Activated naive CD4-positive, alpha-beta T cell treated with anti-CD3 and anti-CD28 coated beads, Interleukin-2, amount 10 ng/mL, durations not matched to agents 7 days and 5 days (primary cell): ENCODE measurements around the gene TBX1.
"Not testable (repeated sequence)": the region's sequence is repeated elsewhere in the genome, so short reads cannot be mapped to it uniquely, and the experiment has no call there.

ENCODE experiments used
- CTCF ChIA-PET: fragments of 350-600 bp; sonication (Branson Sonifier 250); formaldehyde crosslinking; loops from one replicate; lab custom pipeline; 2021; ENCODE audit warnings: antibody characterized with exemption; lab: Charles Lee
- DNase-seq: peaks from one replicate; pipeline ENCODE4 v3.0.0-alpha.2; 2020
- H3K27ac Mint-ChIP-seq: one replicate; pipeline ENCODE4 v1.8.0; 2021; ENCODE audit warnings: mild to moderate bottlenecking, moderate library complexity, mixed read lengths
- H3K27me3 Mint-ChIP-seq: one replicate; pipeline ENCODE4 v1.8.0; 2021; ENCODE audit warnings: mild to moderate bottlenecking, mixed read lengths
- H3K36me3 Mint-ChIP-seq: one replicate; pipeline ENCODE4 v1.8.0; 2021; ENCODE audit warnings: mixed read lengths
- H3K4me1 Mint-ChIP-seq: one replicate; pipeline ENCODE4 v1.8.0; 2021; ENCODE audit warnings: mixed read lengths
- H3K4me3 Mint-ChIP-seq: one replicate; pipeline ENCODE4 v1.8.0; 2021; ENCODE audit warnings: mild to moderate bottlenecking, moderate library complexity, mixed read lengths
- H3K9me3 Mint-ChIP-seq: one replicate; pipeline ENCODE4 v1.8.0; 2021; ENCODE audit warnings: mixed read lengths

TBX1 gene

DNA sequence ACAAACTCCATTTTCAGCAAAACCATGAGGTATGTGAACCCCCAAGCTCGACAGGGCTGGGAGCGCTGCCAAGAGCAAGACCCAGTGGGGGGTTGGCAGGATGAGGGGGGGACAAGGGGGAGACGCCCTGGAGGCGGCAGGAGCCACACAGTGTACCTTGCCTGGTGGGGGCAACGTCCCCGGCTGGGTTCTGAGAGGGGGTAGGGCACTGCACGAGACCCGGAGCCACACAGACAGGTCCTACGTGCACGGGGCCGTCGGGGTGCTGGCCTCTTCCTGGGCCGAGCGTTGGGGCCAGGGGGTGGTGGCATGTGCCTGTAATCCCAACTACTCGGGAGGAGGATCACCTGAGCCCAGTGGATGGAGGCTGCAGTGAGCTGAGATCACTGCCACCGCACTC, 28.8 kb downstream of the TBX1 start:
- CTCF ChIA-PET, result no interaction called here
- no peak for DNase-seq
- H3K9me3 Mint-ChIP-seq, result no peaks in the 10 kb centered on the region
- no peak overlapping the region for H3K27ac Mint-ChIP-seq
- no peaks in the 10 kb centered on the region for H3K36me3 Mint-ChIP-seq
- H3K4me3 Mint-ChIP-seq, result no peak overlapping the region
- H3K27me3 Mint-ChIP-seq, result no peaks in the 10 kb centered on the region
- H3K4me1 Mint-ChIP-seq, result no peaks in the 10 kb centered on the region

- H3K4me3 Mint-ChIP-seq, result no peak overlapping the region
- H3K36me3 Mint-ChIP-seq, result no peaks in the 10 kb centered on the region
- no peaks in the 10 kb centered on the region for H3K27me3 Mint-ChIP-seq
- no peak for DNase-seq
- no peaks in the 10 kb centered on the region for H3K4me1 Mint-ChIP-seq
- no peaks in the 10 kb centered on the region for H3K9me3 Mint-ChIP-seq
- CTCF ChIA-PET, result no interaction called here
- no peak overlapping the region for H3K27ac Mint-ChIP-seq
Measured at GRCh38 chr22:19789828-19790227, 29.2 kb downstream of the TBX1 start.

DNA sequence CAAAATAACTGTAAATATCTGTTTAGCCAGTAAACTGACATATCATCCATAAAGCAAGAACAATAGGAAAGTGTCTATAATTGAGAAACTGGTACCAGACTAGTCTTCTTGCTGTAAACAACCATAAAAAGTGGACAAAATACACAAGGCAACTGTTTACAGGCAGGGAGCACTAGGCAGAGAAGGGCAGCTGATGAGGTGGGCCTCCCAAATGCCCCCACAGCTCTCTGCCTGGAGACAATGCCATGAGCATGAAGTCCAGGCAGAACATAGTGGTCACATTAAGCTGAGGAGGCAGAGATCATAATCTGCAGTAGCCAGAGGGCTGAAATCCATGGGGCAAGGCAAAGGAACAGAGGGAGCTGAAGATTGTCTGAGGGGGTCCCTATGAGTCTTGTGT, 30.7 kb downstream of the TBX1 start:
- H3K4me1 Mint-ChIP-seq, result peaks cover 2% of the 10 kb centered on the region
- CTCF ChIA-PET, result no interaction called here
- no peak overlapping the region for H3K4me3 Mint-ChIP-seq
- H3K27me3 Mint-ChIP-seq, result no peaks in the 10 kb centered on the region
- H3K36me3 Mint-ChIP-seq, result no peaks in the 10 kb centered on the region
- DNase-seq, result no peak
- H3K27ac Mint-ChIP-seq, result no peak overlapping the region
- H3K9me3 Mint-ChIP-seq, result no peaks in the 10 kb centered on the region

- CTCF ChIA-PET, result no interaction called here
Measured at GRCh38 chr22:19791894-19792293, 31.3 kb downstream of the TBX1 start.

GRCh38 chr22:19792383-19792896, 31.9 kb downstream of the TBX1 start:
- not testable (repeated sequence) for DNase-seq, H3K4me3 Mint-ChIP-seq, H3K27ac Mint-ChIP-seq, H3K9me3 Mint-ChIP-seq, H3K4me1 Mint-ChIP-seq, H3K27me3 Mint-ChIP-seq, H3K36me3 Mint-ChIP-seq
- CTCF ChIA-PET, result interaction anchor here (1.2 kb wide), 1 partner anchor 62 kb away, joined by 4 read pairs; no protein-coding TSS in a partner anchor

More at GRCh38 chr22:19791894-19792293, 31.3 kb downstream of the TBX1 start:
- DNase-seq, result no peak
- Mint-ChIP-seq H3K4me3 (no peak overlapping the region), H3K27me3 (no peaks in the 10 kb centered on the region), H3K4me1 (peaks cover 2% of the 10 kb centered on the region), H3K9me3 (no peaks in the 10 kb centered on the region), H3K27ac (no peak overlapping the region), H3K36me3 (no peaks in the 10 kb centered on the region)

GRCh38 chr22:19793161-19793560, 32.6 kb downstream of the TBX1 start:
- CTCF ChIA-PET, result interaction anchor here (1.2 kb wide), 1 partner anchor 63 kb away, joined by 4 read pairs; no protein-coding TSS in a partner anchor
- H3K27me3 Mint-ChIP-seq, result no peaks in the 10 kb centered on the region
- H3K4me1 Mint-ChIP-seq, result peaks cover 2% of the 10 kb centered on the region
- no peak for DNase-seq
- no peaks in the 10 kb centered on the region for H3K9me3 Mint-ChIP-seq
- H3K27ac Mint-ChIP-seq, result no peak overlapping the region
- no peak overlapping the region for H3K4me3 Mint-ChIP-seq
- no peaks in the 10 kb centered on the region for H3K36me3 Mint-ChIP-seq

DNA sequence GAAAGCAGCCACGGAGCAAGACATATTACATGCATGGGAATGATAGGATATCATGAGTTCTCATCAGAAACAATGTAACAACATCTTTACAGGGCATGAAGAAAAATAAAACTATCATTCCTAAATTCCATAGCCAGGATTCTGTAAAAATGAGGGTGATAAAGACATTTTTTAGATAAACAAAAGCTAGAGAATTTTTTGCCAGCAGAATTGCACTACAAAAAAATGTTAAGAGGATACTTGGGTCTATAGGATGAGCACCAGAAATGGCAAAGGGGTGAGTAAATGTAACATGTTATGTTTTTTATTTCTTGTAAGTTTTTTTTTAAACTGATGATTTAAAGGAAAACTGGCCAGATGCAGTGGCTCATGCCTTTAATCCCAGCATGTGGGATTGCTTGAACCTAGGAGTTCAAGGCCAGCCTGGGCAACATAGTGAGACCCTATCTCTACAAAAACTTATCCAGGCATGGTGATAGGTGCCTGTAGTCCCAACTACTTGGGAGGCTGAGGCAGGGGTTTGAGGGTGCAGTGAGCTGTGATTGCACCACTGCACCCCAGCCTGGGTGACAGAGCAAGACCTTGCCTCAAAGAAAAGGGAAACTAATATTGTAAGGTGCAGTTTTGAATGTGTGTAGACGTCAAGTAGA, 33.2 kb downstream of the TBX1 start:
- no peaks in the 10 kb centered on the region for H3K27me3 Mint-ChIP-seq
- no peaks in the 10 kb centered on the region for H3K9me3 Mint-ChIP-seq
- DNase-seq, result no peak
- peaks cover 2% of the 10 kb centered on the region for H3K4me1 Mint-ChIP-seq
- H3K4me3 Mint-ChIP-seq, result no peak overlapping the region
- no peaks in the 10 kb centered on the region for H3K36me3 Mint-ChIP-seq
- CTCF ChIA-PET, result interaction anchor here (1.2 kb wide), 1 partner anchor 63 kb away, joined by 4 read pairs; no protein-coding TSS in a partner anchor
- H3K27ac Mint-ChIP-seq, result no peak overlapping the region

DNA sequence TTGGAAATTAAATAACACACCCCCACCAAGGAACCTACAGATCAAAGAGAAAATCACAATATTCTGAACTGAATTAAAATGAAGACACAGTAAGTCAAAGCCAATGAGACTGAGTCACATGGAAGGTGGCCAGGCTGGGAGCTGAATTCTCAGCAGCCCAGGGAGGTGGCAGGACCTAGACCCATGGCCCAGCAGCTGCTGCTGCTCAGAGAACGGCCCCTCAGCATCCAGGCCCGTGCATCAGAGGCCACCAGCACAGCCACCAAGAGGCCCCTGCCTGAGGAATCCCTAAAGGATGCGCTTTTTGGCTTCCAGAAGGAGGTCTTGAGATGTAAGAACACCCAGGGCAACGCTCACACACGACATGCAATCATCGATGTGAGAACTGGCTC, 35.0 kb downstream of the TBX1 start:
- no peak overlapping the region for H3K4me3 Mint-ChIP-seq
- no peaks in the 10 kb centered on the region for H3K9me3 Mint-ChIP-seq
- CTCF ChIA-PET, result interaction anchor here (0.8 kb wide), 1 partner anchor 167 kb away, joined by 3 read pairs; no protein-coding TSS in a partner anchor

DNA sequence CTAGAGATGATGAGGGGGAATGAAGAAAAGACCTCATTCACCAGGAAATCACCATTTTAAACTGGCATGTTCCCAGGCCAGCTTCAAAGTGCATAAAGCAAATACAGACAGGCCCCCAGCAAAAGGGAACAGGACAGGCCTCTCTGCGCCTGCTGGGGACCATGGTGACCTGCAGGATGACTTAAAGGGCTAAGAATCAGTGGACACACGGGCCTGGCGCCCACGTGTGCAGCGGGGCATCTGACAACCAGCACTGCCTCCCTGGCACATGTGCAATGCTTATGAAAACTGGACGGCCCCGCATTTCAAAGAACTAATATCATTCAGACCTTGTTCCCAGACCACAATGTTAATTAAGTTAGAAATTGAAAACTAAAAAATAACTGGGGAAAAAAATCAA, 35.6 kb downstream of the TBX1 start:
- H3K4me1 Mint-ChIP-seq, result peaks cover 2% of the 10 kb centered on the region
- H3K27ac Mint-ChIP-seq, result no peak overlapping the region
- H3K4me3 Mint-ChIP-seq, result no peak overlapping the region
- H3K27me3 Mint-ChIP-seq, result no peaks in the 10 kb centered on the region
- no peak for DNase-seq
- CTCF ChIA-PET, result interaction anchor here (0.8 kb wide), 1 partner anchor 167 kb away, joined by 3 read pairs; no protein-coding TSS in a partner anchor
- no peaks in the 10 kb centered on the region for H3K9me3 Mint-ChIP-seq
- H3K36me3 Mint-ChIP-seq, result no peaks in the 10 kb centered on the region

More for the DNA sequence above, 35.0 kb downstream of the TBX1 start:
- H3K36me3 Mint-ChIP-seq, result no peaks in the 10 kb centered on the region
- peaks cover 2% of the 10 kb centered on the region for H3K4me1 Mint-ChIP-seq
- H3K27me3 Mint-ChIP-seq, result no peaks in the 10 kb centered on the region
- no peak overlapping the region for H3K27ac Mint-ChIP-seq
- no peak for DNase-seq

DNA sequence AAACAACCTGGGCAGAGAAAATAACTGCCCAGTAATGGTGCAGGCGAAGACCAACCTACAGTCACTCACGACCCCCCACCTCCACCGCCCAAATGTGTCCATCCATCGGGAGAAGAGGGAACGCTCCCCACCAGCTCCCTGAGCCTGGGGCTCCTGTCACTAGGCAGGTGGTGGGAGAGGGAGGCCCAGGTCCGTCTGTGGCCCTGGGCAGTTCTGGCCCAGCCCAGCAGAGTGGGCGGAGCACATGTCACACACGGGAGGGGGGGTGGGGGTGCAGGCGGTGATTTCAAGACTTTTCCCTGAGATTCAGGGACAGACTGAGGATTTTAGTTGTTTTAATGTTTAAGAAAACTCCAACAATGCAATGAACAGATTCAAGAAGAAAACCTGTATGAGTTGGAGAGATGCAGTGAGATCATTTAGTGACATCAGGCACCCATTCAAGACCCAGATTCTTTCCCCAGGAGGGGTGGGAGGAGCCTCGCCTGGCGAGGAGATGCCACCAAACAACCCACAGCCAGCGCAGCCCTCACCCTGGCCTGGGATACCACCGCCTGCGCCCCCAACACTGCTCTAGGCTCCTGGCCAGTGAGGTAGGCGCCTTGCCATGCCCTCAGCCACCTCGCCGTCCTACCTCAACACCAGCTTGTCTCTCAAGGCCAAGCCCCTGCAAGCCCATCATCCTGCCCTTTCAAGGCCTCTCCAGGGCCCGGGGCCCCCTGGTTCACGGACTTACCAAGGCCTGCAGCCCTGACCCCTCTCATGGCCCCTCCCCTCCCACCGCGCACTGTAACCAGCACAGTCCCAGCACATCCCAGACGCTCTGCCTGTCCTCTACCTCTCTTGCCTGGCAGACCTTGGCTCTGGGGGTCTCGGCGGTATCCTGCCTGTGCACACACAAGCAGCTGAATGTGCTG, 36.8 kb downstream of the TBX1 start:
- Mint-ChIP-seq H3K9me3 (no peaks in the 10 kb centered on the region), H3K4me1 (peaks cover 2% of the 10 kb centered on the region), H3K27me3 (no peaks in the 10 kb centered on the region), H3K36me3 (no peaks in the 10 kb centered on the region), H3K27ac (no peak overlapping the region), H3K4me3 (no peak overlapping the region)
- no peak for DNase-seq
- CTCF ChIA-PET, result no interaction called here

- no peak for DNase-seq
- no peak overlapping the region for H3K4me3 Mint-ChIP-seq
- no peaks in the 10 kb centered on the region for H3K9me3 Mint-ChIP-seq
- H3K27me3 Mint-ChIP-seq, result no peaks in the 10 kb centered on the region
- CTCF ChIA-PET, result interaction anchor here (1.1 kb wide), 1 partner anchor 42 kb away, joined by 4 read pairs; no protein-coding TSS in a partner anchor
- no peak overlapping the region for H3K27ac Mint-ChIP-seq
- no peaks in the 10 kb centered on the region for H3K36me3 Mint-ChIP-seq
- peaks cover 2% of the 10 kb centered on the region for H3K4me1 Mint-ChIP-seq
Measured at GRCh38 chr22:19798003-19798665, 37.6 kb downstream of the TBX1 start.

- H3K27me3 Mint-ChIP-seq, result no peaks in the 10 kb centered on the region
- no peak overlapping the region for H3K4me3 Mint-ChIP-seq
- H3K27ac Mint-ChIP-seq, result no peak overlapping the region
- DNase-seq, result no peak
- CTCF ChIA-PET, result interaction anchor here (1.1 kb wide), 1 partner anchor 43 kb away, joined by 4 read pairs; no protein-coding TSS in a partner anchor
- no peaks in the 10 kb centered on the region for H3K9me3 Mint-ChIP-seq
- H3K4me1 Mint-ChIP-seq, result peaks cover 2% of the 10 kb centered on the region
- no peaks in the 10 kb centered on the region for H3K36me3 Mint-ChIP-seq
Measured at GRCh38 chr22:19798891-19799293, 38.3 kb downstream of the TBX1 start.

GRCh38 chr22:19799322-19800190, 39.0 kb downstream of the TBX1 start:
- CTCF ChIA-PET, result interaction anchor here (1.1 to 1.3 kb wide), 2 partner anchors 43 to 111 kb away, joined by 4 read pairs; no protein-coding TSS in a partner anchor
- Mint-ChIP-seq H3K4me3 (no peak overlapping the region), H3K9me3 (no peaks in the 10 kb centered on the region), H3K4me1 (peaks cover 2% of the 10 kb centered on the region), H3K36me3 (no peaks in the 10 kb centered on the region), H3K27me3 (no peaks in the 10 kb centered on the region), H3K27ac (no peak overlapping the region)
- no peak for DNase-seq
